Measurements from ENCODE around the gene ANKRD42.
A peak's percentile ranks its signal among the peaks of the same experiment; 100 is the strongest.

ANKRD42 gene

GRCh38 chr11:83152264-83152663, 41.2 kb upstream of the ANKRD42 start:
- WGBS = no CpG with 5 or more reads among the region's 2 CpGs
- no peak overlapping the region for H3K18ac ChIP-seq (ENCODE audit: low read depth in 1 of 2, low read length in 2 of 2)
- no peak overlapping the region for H3K14ac ChIP-seq (ENCODE audit: low read length in 2 of 2)
- no peak for DNase-seq
- H3K23ac ChIP-seq (ENCODE audit: low read length in 2 of 2) = no peak overlapping the region
- H3K79me1 ChIP-seq (replicated peaks; ENCODE audit: low read length, poor library complexity, severe bottlenecking) = peaks cover 3% of the 10 kb centered on the region
- no peaks in the 10 kb centered on the region for H3K4me1 ChIP-seq (ENCODE audit: control insufficient read depth, insufficient read depth, low read depth, low read length)
- H2BK15ac ChIP-seq (ENCODE audit: low read depth, poor library complexity, severe bottlenecking) = no peak overlapping the region
- H2BK120ac ChIP-seq (ENCODE audit: low read depth, low read length) = no peak overlapping the region
- no peak overlapping the region for H2BK12ac ChIP-seq (ENCODE audit: low read length in 2 of 2)
- no peaks in the 10 kb centered on the region for H3K9me3 ChIP-seq (ENCODE audit: control insufficient read depth, low read length)
- no peaks in the 10 kb centered on the region for H3K27me3 ChIP-seq (ENCODE audit: control insufficient read depth in 1 of 2, insufficient read depth in 1 of 2, low read length in 2 of 2)
- no peak overlapping the region for H3K9ac ChIP-seq (ENCODE audit: low read length)
- H3K27ac ChIP-seq (ENCODE audit: low read length, poor library complexity, severe bottlenecking) = no peak overlapping the region
- H4K8ac ChIP-seq (ENCODE audit: low read length) = no peak overlapping the region
- H4K91ac ChIP-seq (ENCODE audit: low read length) = no peak overlapping the region
- H2BK5ac ChIP-seq (ENCODE audit: low read depth, low read length, poor library complexity, severe bottlenecking) = no peak overlapping the region
- H2AFZ ChIP-seq (ENCODE audit: low read depth, low read length) = no peak overlapping the region
- no peaks in the 10 kb centered on the region for H3K36me3 ChIP-seq (ENCODE audit: control insufficient read depth in 1 of 2, insufficient read depth in 2 of 2, low read depth in 1 of 2, low read length in 2 of 2)
- no peak overlapping the region for H3K4me3 ChIP-seq (ENCODE audit: insufficient read depth in 1 of 2, low read depth in 1 of 2, low read length in 2 of 2)
- H3K4ac ChIP-seq (ENCODE audit: low read depth in 1 of 2, low read length in 2 of 2) = no peak overlapping the region
- no peak overlapping the region for H2AK5ac ChIP-seq (ENCODE audit: low read length, severe bottlenecking)
- H3K4me2 ChIP-seq (ENCODE audit: low read length, poor library complexity, severe bottlenecking) = no peak overlapping the region

GRCh38 chr11:83153764-83154163, 39.7 kb upstream of the ANKRD42 start:
- no peak overlapping the region for H2BK5ac ChIP-seq (ENCODE audit: low read depth, low read length, poor library complexity, severe bottlenecking)
- no peak overlapping the region for H3K4ac ChIP-seq (ENCODE audit: low read depth in 1 of 2, low read length in 2 of 2)
- H3K27ac ChIP-seq (ENCODE audit: low read length, poor library complexity, severe bottlenecking) = no peak overlapping the region
- DNase-seq = no peak
- H2BK120ac ChIP-seq (ENCODE audit: low read depth, low read length) = no peak overlapping the region
- WGBS = 91% methylated on average over 5 of the region's 6 CpGs
- no peak overlapping the region for H3K4me3 ChIP-seq (ENCODE audit: insufficient read depth in 1 of 2, low read depth in 1 of 2, low read length in 2 of 2)
- no peak overlapping the region for H3K14ac ChIP-seq (ENCODE audit: low read length in 2 of 2)
- no peak overlapping the region for H3K9ac ChIP-seq (ENCODE audit: low read length)
- H3K23ac ChIP-seq (ENCODE audit: low read length in 2 of 2) = no peak overlapping the region
- H2AK5ac ChIP-seq (ENCODE audit: low read length, severe bottlenecking) = no peak overlapping the region
- H3K79me1 ChIP-seq (replicated peaks; ENCODE audit: low read length, poor library complexity, severe bottlenecking) = peaks cover 3% of the 10 kb centered on the region
- no peak overlapping the region for H3K18ac ChIP-seq (ENCODE audit: low read depth in 1 of 2, low read length in 2 of 2)
- no peak overlapping the region for H2BK15ac ChIP-seq (ENCODE audit: low read depth, poor library complexity, severe bottlenecking)
- H3K36me3 ChIP-seq (ENCODE audit: control insufficient read depth in 1 of 2, insufficient read depth in 2 of 2, low read depth in 1 of 2, low read length in 2 of 2) = peaks cover 0 to under 1% of the 10 kb centered on the region in 2 experiments
- H4K8ac ChIP-seq (ENCODE audit: low read length) = no peak overlapping the region
- H3K4me1 ChIP-seq (ENCODE audit: control insufficient read depth, insufficient read depth, low read depth, low read length) = no peaks in the 10 kb centered on the region
- H3K4me2 ChIP-seq (ENCODE audit: low read length, poor library complexity, severe bottlenecking) = no peak overlapping the region
- H3K27me3 ChIP-seq (ENCODE audit: control insufficient read depth in 1 of 2, insufficient read depth in 1 of 2, low read length in 2 of 2) = no peaks in the 10 kb centered on the region
- no peaks in the 10 kb centered on the region for H3K9me3 ChIP-seq (ENCODE audit: control insufficient read depth, low read length)
- H4K91ac ChIP-seq (ENCODE audit: low read length) = no peak overlapping the region
- no peak overlapping the region for H2AFZ ChIP-seq (ENCODE audit: low read depth, low read length)
- no peak overlapping the region for H2BK12ac ChIP-seq (ENCODE audit: low read length in 2 of 2)

DNA sequence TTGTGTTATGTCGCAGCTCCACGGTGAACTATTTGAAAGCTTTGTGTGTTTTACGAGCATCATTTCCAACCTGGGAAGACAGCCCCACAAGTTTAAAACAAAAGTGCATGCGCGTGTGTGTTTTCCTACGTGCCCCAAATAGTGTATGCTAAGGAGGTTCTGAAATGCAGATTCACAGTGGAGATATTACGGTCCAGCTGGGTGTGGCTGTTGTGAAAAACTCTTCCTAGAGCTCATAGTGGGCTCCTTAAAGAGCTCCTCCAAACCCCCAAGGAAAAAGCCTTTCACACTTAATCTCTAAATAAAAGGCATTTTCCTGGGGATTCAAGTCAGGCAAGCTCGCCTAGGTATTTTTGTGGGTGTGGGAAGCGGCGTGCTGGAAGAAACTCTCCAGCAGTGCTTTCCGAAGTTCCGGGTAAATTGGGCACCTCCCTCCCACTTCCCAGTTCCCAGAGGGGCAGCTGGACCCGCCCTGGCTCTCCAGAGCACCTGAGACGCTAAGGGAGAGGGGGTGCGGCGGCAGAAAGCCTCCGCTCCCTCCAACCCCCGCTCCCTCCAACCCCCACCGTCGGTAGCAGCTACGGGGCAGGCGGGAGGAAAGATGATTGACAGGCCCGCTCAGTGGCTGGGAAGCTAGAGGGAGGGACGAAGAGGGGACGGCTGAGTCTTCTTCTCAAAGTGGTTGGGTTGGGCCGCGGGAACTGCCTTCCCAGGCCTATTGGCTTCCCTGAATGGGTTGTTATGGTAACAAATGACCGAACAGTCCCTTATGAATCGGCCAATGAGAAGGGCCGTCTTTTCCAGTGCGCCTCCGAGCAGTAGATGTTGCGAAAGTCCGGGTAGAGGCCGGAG, 37.1 kb upstream of the ANKRD42 start:
- H3K18ac ChIP-seq (ENCODE audit: low read depth in 1 of 2, low read length in 2 of 2) = peak overlapping the region in 1 of 2 experiments; percentile 73
- H3K14ac ChIP-seq (ENCODE audit: low read length in 2 of 2) = peak overlapping the region in 1 of 2 experiments; percentile 38
- H3K4ac ChIP-seq (ENCODE audit: low read depth in 1 of 2, low read length in 2 of 2) = peak overlapping the region in 1 of 2 experiments; percentile 76
- H3K4me3 ChIP-seq (ENCODE audit: insufficient read depth in 1 of 2, low read depth in 1 of 2, low read length in 2 of 2) = peak overlapping the region; percentile 57 to 86
- H2BK15ac ChIP-seq (ENCODE audit: low read depth, poor library complexity, severe bottlenecking) = no peak overlapping the region
- no peaks in the 10 kb centered on the region for H3K9me3 ChIP-seq (ENCODE audit: control insufficient read depth, low read length)
- H3K9ac ChIP-seq (ENCODE audit: low read length) = peak overlapping the region; percentile 95
- no peaks in the 10 kb centered on the region for H3K27me3 ChIP-seq (ENCODE audit: control insufficient read depth in 1 of 2, insufficient read depth in 1 of 2, low read length in 2 of 2)
- peak overlapping the region; percentile 77 for H3K27ac ChIP-seq (ENCODE audit: low read length, poor library complexity, severe bottlenecking)
- H4K8ac ChIP-seq (ENCODE audit: low read length) = no peak overlapping the region
- H3K4me2 ChIP-seq (ENCODE audit: low read length, poor library complexity, severe bottlenecking) = peak overlapping the region; percentile 94
- peak overlapping the region; percentile 61 for H2BK5ac ChIP-seq (ENCODE audit: low read depth, low read length, poor library complexity, severe bottlenecking)
- H2AFZ ChIP-seq (ENCODE audit: low read depth, low read length) = peak overlapping the region; percentile 66
- H2AK5ac ChIP-seq (ENCODE audit: low read length, severe bottlenecking) = no peak overlapping the region
- peaks cover 2% of the 10 kb centered on the region for H3K4me1 ChIP-seq (ENCODE audit: control insufficient read depth, insufficient read depth, low read depth, low read length)
- H2BK120ac ChIP-seq (ENCODE audit: low read depth, low read length) = no peak overlapping the region
- no peak overlapping the region for H2BK12ac ChIP-seq (ENCODE audit: low read length in 2 of 2)
- no peak overlapping the region for H3K23ac ChIP-seq (ENCODE audit: low read length in 2 of 2)
- peak; percentile 100 for DNase-seq
- H3K79me1 ChIP-seq (replicated peaks; ENCODE audit: low read length, poor library complexity, severe bottlenecking) = peaks cover 3% of the 10 kb centered on the region
- H4K91ac ChIP-seq (ENCODE audit: low read length) = no peak overlapping the region
- peaks cover 0 to 22% of the 10 kb centered on the region in 2 experiments for H3K36me3 ChIP-seq (ENCODE audit: control insufficient read depth in 1 of 2, insufficient read depth in 2 of 2, low read depth in 1 of 2, low read length in 2 of 2)
- WGBS = 1% methylated on average over 22 of the region's 35 CpGs

DNA sequence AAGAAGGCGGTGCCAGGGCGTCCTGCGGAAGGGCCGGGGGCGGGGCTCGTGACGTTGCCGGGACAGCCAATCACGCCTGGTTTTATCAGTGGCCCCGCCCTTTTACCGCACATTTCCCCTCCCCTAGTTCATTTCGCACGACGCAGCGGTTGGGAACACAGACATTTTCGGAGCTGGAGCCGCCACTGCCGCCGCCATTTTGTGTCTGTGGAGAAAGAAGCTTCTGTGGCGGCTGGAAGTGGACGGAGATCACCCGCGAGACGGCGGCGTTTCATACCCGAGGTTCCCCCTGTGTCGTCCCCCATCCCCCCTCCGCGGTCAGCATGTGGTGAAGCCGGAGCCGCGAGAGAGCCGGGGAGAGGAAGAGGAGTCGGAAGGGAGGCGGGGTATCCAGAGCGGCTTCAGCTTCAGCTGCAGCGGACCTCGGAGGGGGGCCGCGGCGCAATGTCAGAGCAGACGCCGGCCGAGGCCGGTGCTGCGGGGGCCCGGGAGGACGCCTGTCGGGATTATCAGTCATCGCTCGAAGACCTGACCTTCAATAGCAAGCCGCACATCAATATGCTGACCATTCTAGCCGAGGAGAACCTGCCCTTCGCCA, 36.4 kb upstream of the ANKRD42 start, which contains the start of gene PCF11:
PCF11 (plus strand) TSS at position 136 of the 598 bp plus-strand sequence; CDS start at position 445, 309 bp downstream.
- H3K36me3 ChIP-seq (ENCODE audit: control insufficient read depth in 1 of 2, insufficient read depth in 2 of 2, low read depth in 1 of 2, low read length in 2 of 2) = peaks cover 0 to 28% of the 10 kb centered on the region in 2 experiments
- peak within 1 kb of the TSS; percentile 84 for H2BK15ac ChIP-seq (ENCODE audit: low read depth, poor library complexity, severe bottlenecking)
- H2BK12ac ChIP-seq (ENCODE audit: low read length in 2 of 2) = no peak within 1 kb of the TSS
- peak within 1 kb of the TSS; percentile 15 to 71 for H3K23ac ChIP-seq (ENCODE audit: low read length in 2 of 2)
- H3K4me2 ChIP-seq (ENCODE audit: low read length, poor library complexity, severe bottlenecking) = peak within 1 kb of the TSS; percentile 94
- no peaks in the 10 kb centered on the region for H3K9me3 ChIP-seq (ENCODE audit: control insufficient read depth, low read length)
- peak within 1 kb of the TSS; percentile 39 for H2BK120ac ChIP-seq (ENCODE audit: low read depth, low read length)
- peak within 1 kb of the TSS; percentile 44 to 93 for H3K14ac ChIP-seq (ENCODE audit: low read length in 2 of 2)
- peak within 1 kb of the TSS; percentile 77 to 86 for H3K4me3 ChIP-seq (ENCODE audit: insufficient read depth in 1 of 2, low read depth in 1 of 2, low read length in 2 of 2)
- peaks cover 3% of the 10 kb centered on the region for H3K79me1 ChIP-seq (replicated peaks; ENCODE audit: low read length, poor library complexity, severe bottlenecking)
- peak within 1 kb of the TSS; percentile 100 for H3K9ac ChIP-seq (ENCODE audit: low read length)
- peaks cover 2% of the 10 kb centered on the region for H3K4me1 ChIP-seq (ENCODE audit: control insufficient read depth, insufficient read depth, low read depth, low read length)
- H4K91ac ChIP-seq (ENCODE audit: low read length) = peak within 1 kb of the TSS; percentile 93
- peak within 1 kb of the TSS; percentile 37 for H2AK5ac ChIP-seq (ENCODE audit: low read length, severe bottlenecking)
- peak within 1 kb of the TSS; percentile 90 for H2BK5ac ChIP-seq (ENCODE audit: low read depth, low read length, poor library complexity, severe bottlenecking)
- H3K4ac ChIP-seq (ENCODE audit: low read depth in 1 of 2, low read length in 2 of 2) = peak within 1 kb of the TSS; percentile 76 to 93
- peak within 1 kb of the TSS; percentile 90 for H3K27ac ChIP-seq (ENCODE audit: low read length, poor library complexity, severe bottlenecking)
- 0% methylated on average over 47 of the region's 55 CpGs for WGBS
- H2AFZ ChIP-seq (ENCODE audit: low read depth, low read length) = peak within 1 kb of the TSS; percentile 66
- peak within 1 kb of the TSS; percentile 81 for H4K8ac ChIP-seq (ENCODE audit: low read length)
- H3K18ac ChIP-seq (ENCODE audit: low read depth in 1 of 2, low read length in 2 of 2) = peak within 1 kb of the TSS; percentile 30 to 92
- H3K27me3 ChIP-seq (ENCODE audit: control insufficient read depth in 1 of 2, insufficient read depth in 1 of 2, low read length in 2 of 2) = no peaks in the 10 kb centered on the region
- DNase-seq = no peak
